WTC11 (cell line): ENCODE data around the gene ZNF771.

Experiments used
- HMGXB4 ChIP-seq: sonication (generic); formaldehyde crosslinking; IDR thresholded peaks from 2 replicates; pipeline ENCODE4 v1.8.1; 2023; ENCODE audit warnings: mild to moderate bottlenecking, moderate library complexity, missing genetic modification reagents
- MYBL2 ChIP-seq: sonication (generic); formaldehyde crosslinking; IDR thresholded peaks from 2 replicates; pipeline ENCODE4 v1.8.1; 2023; ENCODE audit warnings: mild to moderate bottlenecking, moderate library complexity, missing genetic modification reagents
- NR3C1 ChIP-seq: sonication (generic); formaldehyde crosslinking; conservative IDR thresholded peaks from 2 replicates; pipeline ENCODE4 v1.8.1; 2023; ENCODE audit warnings: low read depth, mild to moderate bottlenecking, missing genetic modification reagents
- SP1 ChIP-seq: sonication (generic); formaldehyde crosslinking; conservative IDR thresholded peaks from 2 replicates; pipeline ENCODE4 v1.8.1; 2022; ENCODE audit warnings: missing genetic modification reagents
- STAT6 ChIP-seq: sonication (generic); formaldehyde crosslinking; conservative IDR thresholded peaks from 2 replicates; pipeline ENCODE4 v1.8.1; 2023; ENCODE audit warnings: mild to moderate bottlenecking, low read depth, missing genetic modification reagents, moderate library complexity
- TEAD4 ChIP-seq: sonication (generic); formaldehyde crosslinking; IDR thresholded peaks from 2 replicates; pipeline ENCODE4 v1.8.0; 2022; ENCODE audit warnings: mild to moderate bottlenecking, missing genetic modification reagents
- USF1 ChIP-seq: sonication (generic); formaldehyde crosslinking; IDR thresholded peaks from 2 replicates; pipeline ENCODE4 v1.8.0; 2022; ENCODE audit warnings: mild to moderate bottlenecking, missing genetic modification reagents
- ZNF263 ChIP-seq: sonication (generic); formaldehyde crosslinking; IDR thresholded peaks from 2 replicates; pipeline ENCODE4 v1.8.1; 2022; ENCODE audit warnings: low read depth, mild to moderate bottlenecking, moderate library complexity, missing genetic modification reagents
- TF ChIP-seq, protein P1 (sequence below): fragments of 200-600 bp; IDR thresholded peaks from 2 replicates; pipeline ENCODE4 v1.8.0; 2022; ENCODE audit warnings: antibody characterized with exemption
- TF ChIP-seq, protein P2 (sequence below): sonication (generic); formaldehyde crosslinking; IDR thresholded peaks from 2 replicates; pipeline ENCODE4 v1.8.0; 2023; ENCODE audit warnings: missing genetic modification reagents

GRCh38 chr16:30439720-30440348, 32.4 kb downstream of the ZNF771 start:
- TF ChIP-seq SP1 (CRISPR knock-in tag) (no peak), HMGXB4 (CRISPR knock-in tag) (no peak), MYBL2 (CRISPR knock-in tag) (no peak), TEAD4 (no peak), USF1 (CRISPR knock-in tag) (no peak), ZNF263 (CRISPR knock-in tag) (no peak), NR3C1 (no peak), STAT6 (CRISPR knock-in tag) (no peak)
- TF ChIP-seq, protein P1, sequence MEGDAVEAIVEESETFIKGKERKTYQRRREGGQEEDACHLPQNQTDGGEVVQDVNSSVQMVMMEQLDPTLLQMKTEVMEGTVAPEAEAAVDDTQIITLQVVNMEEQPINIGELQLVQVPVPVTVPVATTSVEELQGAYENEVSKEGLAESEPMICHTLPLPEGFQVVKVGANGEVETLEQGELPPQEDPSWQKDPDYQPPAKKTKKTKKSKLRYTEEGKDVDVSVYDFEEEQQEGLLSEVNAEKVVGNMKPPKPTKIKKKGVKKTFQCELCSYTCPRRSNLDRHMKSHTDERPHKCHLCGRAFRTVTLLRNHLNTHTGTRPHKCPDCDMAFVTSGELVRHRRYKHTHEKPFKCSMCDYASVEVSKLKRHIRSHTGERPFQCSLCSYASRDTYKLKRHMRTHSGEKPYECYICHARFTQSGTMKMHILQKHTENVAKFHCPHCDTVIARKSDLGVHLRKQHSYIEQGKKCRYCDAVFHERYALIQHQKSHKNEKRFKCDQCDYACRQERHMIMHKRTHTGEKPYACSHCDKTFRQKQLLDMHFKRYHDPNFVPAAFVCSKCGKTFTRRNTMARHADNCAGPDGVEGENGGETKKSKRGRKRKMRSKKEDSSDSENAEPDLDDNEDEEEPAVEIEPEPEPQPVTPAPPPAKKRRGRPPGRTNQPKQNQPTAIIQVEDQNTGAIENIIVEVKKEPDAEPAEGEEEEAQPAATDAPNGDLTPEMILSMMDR = no peak
- TF ChIP-seq, protein P2, sequence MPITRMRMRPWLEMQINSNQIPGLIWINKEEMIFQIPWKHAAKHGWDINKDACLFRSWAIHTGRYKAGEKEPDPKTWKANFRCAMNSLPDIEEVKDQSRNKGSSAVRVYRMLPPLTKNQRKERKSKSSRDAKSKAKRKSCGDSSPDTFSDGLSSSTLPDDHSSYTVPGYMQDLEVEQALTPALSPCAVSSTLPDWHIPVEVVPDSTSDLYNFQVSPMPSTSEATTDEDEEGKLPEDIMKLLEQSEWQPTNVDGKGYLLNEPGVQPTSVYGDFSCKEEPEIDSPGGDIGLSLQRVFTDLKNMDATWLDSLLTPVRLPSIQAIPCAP = no peak
